GM12874 (cell line): ENCODE data around the gene ARFGAP3.

ENCODE experiments used
- TF ChIP-seq, protein P1 (sequence below): IDR thresholded peaks from 2 replicates; pipeline ENCODE4 v1.5.1; 2011; ENCODE audit warnings: low read depth, mild to moderate bottlenecking, control low read depth, low read length, moderate library complexity; ENCODE audit not compliant: insufficient read depth

The ARFGAP3 gene

DNA sequence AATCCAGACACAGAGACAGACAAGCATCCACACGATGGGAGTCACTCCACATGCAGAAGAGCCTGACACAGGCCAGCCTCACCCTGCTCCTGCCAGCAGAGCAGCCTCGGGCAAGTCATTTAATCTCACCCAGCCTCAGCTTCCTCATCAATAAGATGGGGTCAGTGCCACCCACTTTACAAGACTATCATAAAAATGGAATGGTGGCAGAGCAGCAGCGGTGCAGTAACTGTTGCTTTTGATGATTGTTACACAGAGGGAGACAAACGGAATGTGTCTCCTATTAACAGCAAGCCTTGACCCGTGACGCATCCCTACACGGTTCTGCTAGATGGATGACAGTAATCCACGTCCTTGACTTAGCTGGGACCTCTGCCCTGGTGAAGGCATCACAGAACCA lies 26.0 kb upstream of the ARFGAP3 start:
- TF ChIP-seq, protein P1, sequence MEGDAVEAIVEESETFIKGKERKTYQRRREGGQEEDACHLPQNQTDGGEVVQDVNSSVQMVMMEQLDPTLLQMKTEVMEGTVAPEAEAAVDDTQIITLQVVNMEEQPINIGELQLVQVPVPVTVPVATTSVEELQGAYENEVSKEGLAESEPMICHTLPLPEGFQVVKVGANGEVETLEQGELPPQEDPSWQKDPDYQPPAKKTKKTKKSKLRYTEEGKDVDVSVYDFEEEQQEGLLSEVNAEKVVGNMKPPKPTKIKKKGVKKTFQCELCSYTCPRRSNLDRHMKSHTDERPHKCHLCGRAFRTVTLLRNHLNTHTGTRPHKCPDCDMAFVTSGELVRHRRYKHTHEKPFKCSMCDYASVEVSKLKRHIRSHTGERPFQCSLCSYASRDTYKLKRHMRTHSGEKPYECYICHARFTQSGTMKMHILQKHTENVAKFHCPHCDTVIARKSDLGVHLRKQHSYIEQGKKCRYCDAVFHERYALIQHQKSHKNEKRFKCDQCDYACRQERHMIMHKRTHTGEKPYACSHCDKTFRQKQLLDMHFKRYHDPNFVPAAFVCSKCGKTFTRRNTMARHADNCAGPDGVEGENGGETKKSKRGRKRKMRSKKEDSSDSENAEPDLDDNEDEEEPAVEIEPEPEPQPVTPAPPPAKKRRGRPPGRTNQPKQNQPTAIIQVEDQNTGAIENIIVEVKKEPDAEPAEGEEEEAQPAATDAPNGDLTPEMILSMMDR = no peak

DNA sequence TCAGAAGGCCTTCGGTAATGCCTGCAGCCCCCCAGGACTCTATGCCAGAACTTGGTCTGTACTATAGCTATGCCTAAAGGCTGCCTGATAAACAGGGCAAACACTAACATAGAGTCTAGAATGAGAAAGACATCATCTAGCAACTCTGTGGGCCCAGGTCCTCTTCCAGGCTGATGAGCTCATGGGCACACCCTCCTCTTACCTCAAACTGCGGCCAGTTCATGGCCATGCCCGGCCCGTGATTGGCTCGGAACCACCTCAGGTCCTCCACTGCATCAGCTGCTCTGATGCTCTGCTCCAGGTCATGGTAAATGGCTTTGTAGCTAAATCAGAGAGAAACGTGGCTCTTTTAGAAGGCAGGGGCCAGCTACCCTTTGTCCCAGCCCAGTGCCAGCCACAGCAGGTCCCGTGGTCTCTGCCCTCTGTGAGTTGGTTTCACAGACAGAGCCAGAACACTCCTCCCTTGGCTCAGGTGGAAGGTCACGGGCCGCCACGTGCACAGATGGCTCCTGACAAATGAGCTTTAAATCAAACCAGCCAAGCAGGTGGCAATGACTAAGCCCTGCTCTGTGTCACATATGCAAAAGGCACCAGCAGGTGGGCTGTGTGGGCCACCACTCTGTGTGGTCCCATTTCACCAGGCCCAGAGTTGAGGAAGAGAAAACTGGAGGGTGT lies 25.0 kb upstream of the ARFGAP3 start:
- TF ChIP-seq, protein P1 = no peak

DNA sequence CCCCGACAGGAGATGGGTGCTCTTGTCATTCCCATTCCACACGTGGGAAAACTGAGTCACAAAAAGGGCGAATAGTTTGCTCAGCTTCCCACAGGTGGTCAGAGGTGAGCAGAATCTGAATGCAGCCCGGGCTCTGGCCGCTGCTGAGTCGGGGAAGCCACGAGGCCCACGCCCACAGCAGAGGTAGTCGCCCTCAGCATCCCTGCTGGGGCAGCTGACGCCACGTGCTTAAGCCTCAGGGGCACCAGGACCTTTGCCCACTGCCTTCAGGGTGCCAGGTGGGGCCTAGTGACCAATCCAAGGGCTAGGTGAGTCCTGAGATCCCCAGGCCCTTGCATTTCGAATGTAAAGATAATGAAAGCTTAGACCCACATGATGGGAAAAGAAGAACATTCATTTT lies 24.2 kb upstream of the ARFGAP3 start:
- TF ChIP-seq, protein P1 = no peak

DNA sequence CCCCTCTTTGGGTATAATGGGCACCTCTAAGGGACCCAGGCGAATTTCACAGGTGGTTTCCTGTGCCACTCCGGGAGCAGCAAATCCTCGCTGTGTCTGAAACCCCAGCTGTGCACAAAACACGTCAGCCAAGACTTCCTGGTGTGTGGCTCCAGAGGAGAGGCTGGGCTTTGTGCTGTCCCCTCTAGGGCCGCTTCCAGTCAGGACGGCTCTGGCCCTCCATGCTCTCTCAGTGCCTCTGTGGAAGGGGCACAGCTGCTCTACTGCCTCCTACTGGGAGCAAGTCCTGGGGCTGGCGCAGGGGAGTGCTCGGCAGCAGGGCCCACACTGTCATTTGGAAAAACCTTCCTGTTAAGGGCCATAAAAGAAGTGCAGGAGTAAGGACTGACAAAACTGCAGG lies 23.7 kb upstream of the ARFGAP3 start:
- TF ChIP-seq, protein P1 = peak; percentile 15; the same call in 1 of the 2 replicates

DNA sequence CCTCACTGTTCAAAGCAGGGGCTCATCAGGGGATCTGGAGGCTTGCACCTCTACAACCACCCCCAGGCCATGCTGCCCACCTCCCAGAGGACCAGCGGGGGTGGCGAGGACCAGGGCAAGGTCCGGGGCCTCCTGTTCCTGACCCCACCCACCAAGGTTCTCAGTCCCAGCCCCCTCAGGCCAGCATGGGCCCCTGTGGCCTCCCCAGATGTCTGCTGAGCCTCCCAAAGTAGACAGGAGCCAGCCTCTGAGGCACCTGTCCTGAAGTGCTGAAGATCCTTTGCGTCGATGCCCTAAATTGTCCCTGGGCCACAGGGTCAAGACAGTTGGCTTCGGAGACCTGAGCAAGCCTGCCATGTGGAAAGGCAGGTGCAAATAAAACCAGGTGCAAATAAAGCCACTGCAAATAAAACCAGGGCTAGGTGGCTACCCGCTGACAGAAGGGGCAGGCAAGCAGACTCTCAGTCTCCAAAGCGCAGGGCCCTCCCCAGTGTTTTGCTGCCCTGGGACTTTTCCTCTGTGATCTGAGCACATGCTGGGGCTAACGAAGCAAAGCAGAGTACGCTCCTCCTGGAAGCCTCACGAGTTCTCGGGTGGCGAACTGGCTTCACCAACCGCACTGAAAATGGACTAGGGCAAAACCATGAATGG lies 22.4 kb upstream of the ARFGAP3 start:
- TF ChIP-seq, protein P1 = no peak

DNA sequence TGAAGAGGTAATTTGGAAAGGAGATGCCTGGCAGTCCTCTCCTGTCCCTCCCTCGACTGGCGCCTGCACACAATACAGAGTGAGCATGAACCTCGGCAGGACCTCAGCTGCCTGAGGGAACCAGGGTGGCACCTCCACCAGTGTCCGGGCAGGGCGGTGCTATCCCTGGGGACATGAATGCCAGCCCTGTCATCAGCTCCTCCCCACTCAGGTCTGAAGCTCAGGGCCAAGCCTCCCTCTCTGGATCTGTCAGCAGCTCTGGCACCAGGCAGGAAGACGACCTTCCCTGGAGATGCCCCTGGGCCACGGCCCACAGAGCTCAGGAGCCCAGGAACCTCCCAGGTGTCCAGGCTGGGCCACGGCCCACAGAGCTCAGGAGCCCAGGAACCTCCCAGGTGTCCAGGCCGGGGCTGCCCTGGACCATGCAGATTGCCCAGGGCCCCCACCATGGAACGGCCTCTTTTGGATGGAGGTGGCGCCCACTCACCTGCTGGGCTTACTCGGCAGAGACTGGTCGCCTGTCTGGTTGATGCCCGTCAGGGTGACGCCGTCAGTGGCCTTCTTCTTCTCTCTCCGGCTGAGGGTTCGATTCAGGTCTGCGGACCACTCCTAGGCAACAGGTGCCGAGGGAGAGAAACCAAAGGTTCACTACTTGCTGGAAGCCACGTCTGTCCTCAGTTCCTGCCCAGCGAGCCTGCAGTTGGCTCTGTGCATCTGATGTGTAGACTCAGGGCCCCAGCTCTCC lies 21.7 kb upstream of the ARFGAP3 start:
- TF ChIP-seq, protein P1 = no peak

DNA sequence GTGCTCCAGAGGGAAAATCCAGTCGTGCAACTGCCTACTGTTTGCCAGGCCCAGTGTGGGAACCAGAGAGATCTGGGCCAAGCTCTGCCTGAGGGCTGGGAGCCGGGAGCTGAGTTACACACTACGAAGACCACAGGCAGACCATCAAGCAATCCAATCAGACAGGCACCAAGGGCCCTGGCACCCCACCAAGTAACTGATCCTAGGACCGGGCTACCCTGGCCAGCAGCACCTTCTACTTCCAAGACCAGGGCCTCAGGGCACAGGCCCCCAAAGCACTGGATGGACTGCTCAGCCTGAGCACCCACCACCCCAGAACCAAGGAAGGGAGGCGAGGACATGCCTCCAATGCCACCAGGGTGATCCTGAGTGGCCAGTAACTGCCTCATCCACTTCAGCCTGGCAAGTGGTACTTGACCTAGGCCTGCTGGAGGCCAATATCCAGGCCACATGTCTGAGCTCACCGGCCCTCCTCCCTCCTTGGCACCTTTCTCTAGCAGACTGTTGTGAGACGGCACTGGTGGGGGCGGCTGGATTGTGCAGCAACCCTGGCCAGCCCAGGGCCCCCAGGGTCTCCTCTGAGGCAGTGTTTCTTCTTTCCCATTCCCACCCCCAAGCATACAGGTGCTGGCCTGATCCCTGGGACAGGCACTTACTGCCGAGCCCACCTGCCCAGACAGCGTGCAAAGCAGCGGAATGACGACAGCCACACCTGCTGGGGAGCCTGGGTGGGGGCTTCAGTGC lies 20.7 kb upstream of the ARFGAP3 start:
- TF ChIP-seq, protein P1 = no peak
